ENCODE data around the gene RPS6KL1. TPM values are rescaled to one million over a fixed set of nuclear protein-coding genes. Genes with fewer than 3 reads are reported as not detected.

RPS6KL1 gene
- total and polyA plus RNA-seq, 2 experiments from 2014 or later = 5.6 to 6.5 TPM

DNA sequence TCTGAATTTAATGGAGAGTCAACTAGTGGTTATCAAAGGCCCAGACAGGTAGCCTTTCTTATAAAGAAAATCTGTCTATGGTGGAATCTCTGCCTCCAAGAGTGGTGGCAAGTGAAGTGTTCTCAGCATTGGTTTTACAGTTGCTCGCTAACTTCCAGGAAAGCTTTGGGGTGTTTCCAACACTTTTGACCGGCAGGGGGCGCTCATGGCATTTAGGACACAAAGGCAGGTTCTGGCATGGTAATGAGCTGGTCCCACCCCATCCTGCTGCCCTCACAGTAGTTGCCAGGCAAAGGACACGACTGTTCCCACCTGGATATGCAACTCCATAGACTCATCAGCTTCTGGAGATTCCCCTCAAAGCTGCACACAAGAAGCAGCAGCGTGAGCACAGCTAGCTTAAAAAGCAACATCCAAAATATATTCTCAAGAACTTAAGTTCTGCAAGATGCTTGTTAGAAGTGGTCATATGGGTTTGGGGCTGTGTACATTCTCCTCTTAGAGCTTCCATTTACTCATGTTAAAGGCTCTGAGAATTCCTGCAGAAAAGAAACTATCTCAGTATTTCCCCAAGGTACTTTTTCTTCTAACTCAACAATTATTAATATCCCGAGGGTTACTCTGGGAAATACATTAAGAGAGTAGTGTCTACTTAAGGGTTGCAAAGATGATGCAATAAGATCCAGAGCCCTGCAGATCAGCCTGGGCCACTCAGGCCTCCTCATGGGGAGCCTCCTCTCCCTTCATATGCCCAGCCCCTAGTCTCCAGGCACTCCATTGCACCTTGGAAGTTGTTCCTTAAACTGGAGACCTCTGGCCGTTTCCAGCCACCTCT lies 61.9 kb downstream of the RPS6KL1 start:
- no peaks in the 10 kb centered on the region for H3K4me1 ChIP-seq (ENCODE audit: insufficient read depth)
- peak; percentile 97 for DNase-seq (ENCODE audit: low spot score)
- H3K27me3 ChIP-seq (ENCODE audit: insufficient read depth) = no peaks in the 10 kb centered on the region
- no peak overlapping the region; the same call in 1 of the 2 replicates for H2AFZ ChIP-seq
- no peaks in the 10 kb centered on the region for H3K36me3 ChIP-seq (ENCODE audit: insufficient read depth)
- H3K9me3 Mint-ChIP-seq = no peaks in the 10 kb centered on the region
- no peak overlapping the region for H3K4me2 ChIP-seq
- H3K79me2 ChIP-seq (replicated peaks; ENCODE audit: insufficient read depth) = no peaks in the 10 kb centered on the region
- H3K9me2 ChIP-seq (ENCODE audit: insufficient read depth) = no peaks in the 10 kb centered on the region
- no peak overlapping the region for H3K27ac ChIP-seq (ENCODE audit: low read depth)
- no peak overlapping the region for H3K4me3 Mint-ChIP-seq
- H3K4me1 Mint-ChIP-seq = no peaks in the 10 kb centered on the region; the same call in 2 of the 3 replicates
- TF ChIP-seq POLR2AphosphoS5 (IDR thresholded peaks at IDR 0.05; ENCODE audit: low read depth) (no peak), CREB1 (CRISPR knock-in tag; IDR thresholded peaks at IDR 0.05; ENCODE audit: low read depth) (no peak)
- TF ChIP-seq, protein P1, sequence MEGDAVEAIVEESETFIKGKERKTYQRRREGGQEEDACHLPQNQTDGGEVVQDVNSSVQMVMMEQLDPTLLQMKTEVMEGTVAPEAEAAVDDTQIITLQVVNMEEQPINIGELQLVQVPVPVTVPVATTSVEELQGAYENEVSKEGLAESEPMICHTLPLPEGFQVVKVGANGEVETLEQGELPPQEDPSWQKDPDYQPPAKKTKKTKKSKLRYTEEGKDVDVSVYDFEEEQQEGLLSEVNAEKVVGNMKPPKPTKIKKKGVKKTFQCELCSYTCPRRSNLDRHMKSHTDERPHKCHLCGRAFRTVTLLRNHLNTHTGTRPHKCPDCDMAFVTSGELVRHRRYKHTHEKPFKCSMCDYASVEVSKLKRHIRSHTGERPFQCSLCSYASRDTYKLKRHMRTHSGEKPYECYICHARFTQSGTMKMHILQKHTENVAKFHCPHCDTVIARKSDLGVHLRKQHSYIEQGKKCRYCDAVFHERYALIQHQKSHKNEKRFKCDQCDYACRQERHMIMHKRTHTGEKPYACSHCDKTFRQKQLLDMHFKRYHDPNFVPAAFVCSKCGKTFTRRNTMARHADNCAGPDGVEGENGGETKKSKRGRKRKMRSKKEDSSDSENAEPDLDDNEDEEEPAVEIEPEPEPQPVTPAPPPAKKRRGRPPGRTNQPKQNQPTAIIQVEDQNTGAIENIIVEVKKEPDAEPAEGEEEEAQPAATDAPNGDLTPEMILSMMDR (conservative IDR thresholded peaks at IDR 0.05; ENCODE audit: low read depth in 2 of 2) = peak; percentile 90 to 97
- H3K27ac Mint-ChIP-seq = no peak overlapping the region
- ATAC-seq = peak; percentile 95
- H4K20me1 ChIP-seq (replicated peaks; ENCODE audit: insufficient read depth) = no peaks in the 10 kb centered on the region
- no peak overlapping the region for H3K4me3 ChIP-seq
- no peaks in the 10 kb centered on the region for H3K36me3 Mint-ChIP-seq (ENCODE audit: low read depth)
- H3F3A ChIP-seq (replicated peaks; ENCODE audit: low read depth) = no peaks in the 10 kb centered on the region
- H3K27me3 Mint-ChIP-seq (ENCODE audit: insufficient read depth, low read depth, poor library complexity) = peaks cover 1% of the 10 kb centered on the region

- Mint-ChIP-seq H3K4me3 (no peak overlapping the region), H3K27ac (no peak overlapping the region), H3K9me3 (no peaks in the 10 kb centered on the region), H3K36me3 (ENCODE audit: low read depth) (no peaks in the 10 kb centered on the region), H3K27me3 (ENCODE audit: insufficient read depth, low read depth, poor library complexity) (peaks cover 1% of the 10 kb centered on the region), H3K4me1 (no peaks in the 10 kb centered on the region)
- Histone ChIP-seq H3K27ac (ENCODE audit: low read depth) (no peak overlapping the region), H3K4me2 (no peak overlapping the region), H3F3A (replicated peaks; ENCODE audit: low read depth) (no peaks in the 10 kb centered on the region), H2AFZ (no peak overlapping the region), H3K36me3 (ENCODE audit: insufficient read depth) (no peaks in the 10 kb centered on the region), H4K20me1 (replicated peaks; ENCODE audit: insufficient read depth) (no peaks in the 10 kb centered on the region), H3K4me1 (ENCODE audit: insufficient read depth) (no peaks in the 10 kb centered on the region), H3K27me3 (ENCODE audit: insufficient read depth) (no peaks in the 10 kb centered on the region), H3K9me2 (ENCODE audit: insufficient read depth) (no peaks in the 10 kb centered on the region), H3K79me2 (replicated peaks; ENCODE audit: insufficient read depth) (no peaks in the 10 kb centered on the region), H3K4me3 (no peak overlapping the region)
- ATAC-seq = no peak
- TF ChIP-seq ZNF114 (CRISPR knock-in tag; IDR thresholded peaks at IDR 0.05) = no peak
- DNase-seq (ENCODE audit: low spot score) = no peak
Measured at GRCh38 chr14:74859757-74860552, 63.1 kb downstream of the RPS6KL1 start.

- H3K4me2 ChIP-seq = no peak overlapping the region
- Mint-ChIP-seq H3K9me3 (no peaks in the 10 kb centered on the region), H3K4me3 (no peak overlapping the region), H3K27ac (no peak overlapping the region), H3K4me1 (no peaks in the 10 kb centered on the region), H3K36me3 (ENCODE audit: low read depth) (no peaks in the 10 kb centered on the region), H3K27me3 (ENCODE audit: insufficient read depth, low read depth, poor library complexity) (no peaks in the 10 kb centered on the region)
- H3F3A ChIP-seq (replicated peaks; ENCODE audit: low read depth) = no peaks in the 10 kb centered on the region
- no peak overlapping the region for H3K4me3 ChIP-seq
- no peaks in the 10 kb centered on the region for H3K9me2 ChIP-seq (ENCODE audit: insufficient read depth)
- no peaks in the 10 kb centered on the region for H4K20me1 ChIP-seq (replicated peaks; ENCODE audit: insufficient read depth)
- H2AFZ ChIP-seq = no peak overlapping the region
- H3K36me3 ChIP-seq (ENCODE audit: insufficient read depth) = no peaks in the 10 kb centered on the region
- no peaks in the 10 kb centered on the region for H3K4me1 ChIP-seq (ENCODE audit: insufficient read depth)
- ATAC-seq = no peak
- no peaks in the 10 kb centered on the region for H3K27me3 ChIP-seq (ENCODE audit: insufficient read depth)
- no peaks in the 10 kb centered on the region for H3K79me2 ChIP-seq (replicated peaks; ENCODE audit: insufficient read depth)
- no peak for DNase-seq (ENCODE audit: low spot score)
- no peak overlapping the region for H3K27ac ChIP-seq (ENCODE audit: low read depth)
- TF ChIP-seq ZNF331 (CRISPR knock-in tag; IDR thresholded peaks at IDR 0.05; ENCODE audit: low read depth) (no peak), NANOG (IDR thresholded peaks at IDR 0.05; ENCODE audit: borderline replicate concordance) (no peak), EZH2phosphoT487 (IDR thresholded peaks at IDR 0.05; ENCODE audit: unreplicated experiment) (no peak), STAT1 (IDR thresholded peaks at IDR 0.05; ENCODE audit: unreplicated experiment) (no peak)
- TF ChIP-seq, protein P2, sequence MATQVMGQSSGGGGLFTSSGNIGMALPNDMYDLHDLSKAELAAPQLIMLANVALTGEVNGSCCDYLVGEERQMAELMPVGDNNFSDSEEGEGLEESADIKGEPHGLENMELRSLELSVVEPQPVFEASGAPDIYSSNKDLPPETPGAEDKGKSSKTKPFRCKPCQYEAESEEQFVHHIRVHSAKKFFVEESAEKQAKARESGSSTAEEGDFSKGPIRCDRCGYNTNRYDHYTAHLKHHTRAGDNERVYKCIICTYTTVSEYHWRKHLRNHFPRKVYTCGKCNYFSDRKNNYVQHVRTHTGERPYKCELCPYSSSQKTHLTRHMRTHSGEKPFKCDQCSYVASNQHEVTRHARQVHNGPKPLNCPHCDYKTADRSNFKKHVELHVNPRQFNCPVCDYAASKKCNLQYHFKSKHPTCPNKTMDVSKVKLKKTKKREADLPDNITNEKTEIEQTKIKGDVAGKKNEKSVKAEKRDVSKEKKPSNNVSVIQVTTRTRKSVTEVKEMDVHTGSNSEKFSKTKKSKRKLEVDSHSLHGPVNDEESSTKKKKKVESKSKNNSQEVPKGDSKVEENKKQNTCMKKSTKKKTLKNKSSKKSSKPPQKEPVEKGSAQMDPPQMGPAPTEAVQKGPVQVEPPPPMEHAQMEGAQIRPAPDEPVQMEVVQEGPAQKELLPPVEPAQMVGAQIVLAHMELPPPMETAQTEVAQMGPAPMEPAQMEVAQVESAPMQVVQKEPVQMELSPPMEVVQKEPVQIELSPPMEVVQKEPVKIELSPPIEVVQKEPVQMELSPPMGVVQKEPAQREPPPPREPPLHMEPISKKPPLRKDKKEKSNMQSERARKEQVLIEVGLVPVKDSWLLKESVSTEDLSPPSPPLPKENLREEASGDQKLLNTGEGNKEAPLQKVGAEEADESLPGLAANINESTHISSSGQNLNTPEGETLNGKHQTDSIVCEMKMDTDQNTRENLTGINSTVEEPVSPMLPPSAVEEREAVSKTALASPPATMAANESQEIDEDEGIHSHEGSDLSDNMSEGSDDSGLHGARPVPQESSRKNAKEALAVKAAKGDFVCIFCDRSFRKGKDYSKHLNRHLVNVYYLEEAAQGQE (IDR thresholded peaks at IDR 0.05; ENCODE audit: unreplicated experiment) = no peak
- TF ChIP-seq, protein P3, sequence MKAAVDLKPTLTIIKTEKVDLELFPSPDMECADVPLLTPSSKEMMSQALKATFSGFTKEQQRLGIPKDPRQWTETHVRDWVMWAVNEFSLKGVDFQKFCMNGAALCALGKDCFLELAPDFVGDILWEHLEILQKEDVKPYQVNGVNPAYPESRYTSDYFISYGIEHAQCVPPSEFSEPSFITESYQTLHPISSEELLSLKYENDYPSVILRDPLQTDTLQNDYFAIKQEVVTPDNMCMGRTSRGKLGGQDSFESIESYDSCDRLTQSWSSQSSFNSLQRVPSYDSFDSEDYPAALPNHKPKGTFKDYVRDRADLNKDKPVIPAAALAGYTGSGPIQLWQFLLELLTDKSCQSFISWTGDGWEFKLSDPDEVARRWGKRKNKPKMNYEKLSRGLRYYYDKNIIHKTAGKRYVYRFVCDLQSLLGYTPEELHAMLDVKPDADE (IDR thresholded peaks at IDR 0.05) = no peak
Measured at GRCh38 chr14:74858022-74858421, 65.0 kb downstream of the RPS6KL1 start.
